Sigmoid colon (tissue), 7 donors: ENCODE data around the gene HTR1D. TPM values are rescaled to one million over a fixed set of nuclear protein-coding genes. Genes with fewer than 3 reads are reported as not detected.

Experiments used
- DNase-seq: peaks from one replicate; pipeline ENCODE4 v3.0.0-alpha.2; 2019
- H3K27ac ChIP-seq, 4 donors: fragments of 200-600 bp; sonication (generic); one replicate each; pipeline ENCODE4 v1.5.1; 2016 to 2019; ENCODE audit warnings: mild to moderate bottlenecking in 1 of 4
- H3K27me3 ChIP-seq, 3 donors: fragments of 200-600 bp; sonication (generic); one replicate each; pipeline ENCODE4 v1.5.1; 2019; ENCODE audit warnings: mild to moderate bottlenecking in 1 of 3
- H3K36me3 ChIP-seq, 4 donors: fragments of 200-600 bp; sonication (generic); one replicate each; pipeline ENCODE4 v1.5.1; 2016 to 2019
- H3K4me1 ChIP-seq, 4 donors: fragments of 200-600 bp; sonication (generic); one replicate each; pipeline ENCODE4 v1.5.1; 2017 to 2019
- H3K4me3 ChIP-seq, 4 donors: fragments of 200-600 bp; sonication (generic); one replicate each; pipeline ENCODE4 v1.5.1; 2017 to 2019; ENCODE audit warnings: mild to moderate bottlenecking in 2 of 4, moderate library complexity in 1 of 4
- H3K9me3 ChIP-seq, 4 donors: fragments of 200-600 bp in 3 of 4; sonication (generic) in 3 of 4; one replicate each; pipeline versions ENCODE4 v1.5.1 to v1.6.1; 2013 to 2019
- CTCF ChIP-seq, 4 experiments: fragments of 450-650 bp in 3 of 4; fragments of 200-600 bp in 1 of 4; IDR thresholded peaks; one replicate each; pipeline ENCODE4 v1.5.1; 2016 to 2019; ENCODE audit warnings: antibody characterized with exemption in 4 of 4, mild to moderate bottlenecking in 3 of 4, moderate library complexity in 2 of 4
- EP300 ChIP-seq, 4 donors: sonication (generic); formaldehyde crosslinking; IDR thresholded peaks; one replicate each; pipeline ENCODE4 v1.6.1; 2017; ENCODE audit warnings: antibody characterized with exemption in 4 of 4
- POLR2A ChIP-seq, 2 donors: fragments of 450-650 bp; IDR thresholded peaks; one replicate each; pipeline ENCODE4 v1.6.1; 2016; ENCODE audit warnings: antibody characterized with exemption in 2 of 2, mild to moderate bottlenecking in 2 of 2, moderate library complexity in 2 of 2
- POLR2AphosphoS5 ChIP-seq, 4 donors: sonication (generic); formaldehyde crosslinking; IDR thresholded peaks; one replicate each; pipeline ENCODE4 v1.6.1; 2017; ENCODE audit warnings: antibody characterized with exemption in 4 of 4
- WGBS, 2 donors: extraction: QIAGEN DNeasy Blood & Tissue Kit; methylation state at CpG; one replicate each; pipeline ENCODE4 v1.1.7; 2013; 5-methylcytosine and 5-hydroxymethylcytosine counted together
- intact Hi-C: fragments of 100-400 bp; cut with DNase I; formaldehyde crosslinking; loops from one replicate; pipeline ENCODE4 v1.15.1; 2023
- polyA plus RNA-seq, 3 donors: library from polyadenylated mRNA; stranded (reverse); fragments of 200-250 nt; gene quantifications; one replicate each; pipeline ENCODE4 v1.2.3, GENCODE V29; 2013
- total RNA-seq, 4 donors: library from RNA; depleted of rRNA; stranded (reverse); fragments of >200 nt; gene quantifications; one replicate each; pipeline ENCODE4 v1.1.0, GENCODE V29; 2016
- donor health status: healthy with polysubstance abuse.
- donor health status: Bipolar disorder and iron deficiency.
- donor health status: healthy.

Gene HTR1D
- total and polyA plus RNA-seq, 7 donors: 0.13 to 0.46 TPM; not detected in 5

GRCh38 chr1:23177438-23178380, 39.6 kb downstream of the HTR1D start:
- peak overlapping the region; percentile 42 to 64 (median 56) for H3K4me3 ChIP-seq
- no peak for TF ChIP-seq POLR2A (IDR thresholded peaks at IDR 0.05)
- TF ChIP-seq POLR2AphosphoS5 (IDR thresholded peaks at IDR 0.05): peak; percentile 15 to 74 (median 52)
- peak in 2 of 4 experiments; percentile 17 to 40 for TF ChIP-seq CTCF (IDR thresholded peaks at IDR 0.05)
- intact Hi-C loops: loop anchor here (1.0 to 10.0 kb wide), 3 partner anchors 9 to 380 kb away; partner anchors contain the start of genes ID3 and LUZP1

GRCh38 chr1:23177031-23177430, 40.3 kb downstream of the HTR1D start:
- Histone ChIP-seq H3K4me3 (peak overlapping the region; percentile 42 to 64 (median 56)), H3K27ac (peak overlapping the region; percentile 84 to 93 (median 90)), H3K36me3 (no peaks in the 10 kb centered on the region), H3K9me3 (no peaks in the 10 kb centered on the region), H3K27me3 (no peaks in the 10 kb centered on the region), H3K4me1 (peaks cover 0 to 21% (median 17%) of the 10 kb centered on the region in 4 donors)
- DNase-seq: no peak
- WGBS, 2 donors: 48 to 49% methylated on average over 10 of the region's 10 CpGs
- intact Hi-C loops: loop anchor here (1.0 to 10.0 kb wide), 3 partner anchors 9 to 380 kb away; partner anchors contain the start of genes ID3 and LUZP1
- no peak for TF ChIP-seq EP300 (IDR thresholded peaks at IDR 0.05)
- no peak for TF ChIP-seq POLR2AphosphoS5 (IDR thresholded peaks at IDR 0.05)
- no peak for TF ChIP-seq CTCF (IDR thresholded peaks at IDR 0.05)
- no peak for TF ChIP-seq POLR2A (IDR thresholded peaks at IDR 0.05)

More at GRCh38 chr1:23177438-23178380, 39.6 kb downstream of the HTR1D start:
- DNase-seq: peak; percentile 91
- peak overlapping the region; percentile 84 to 93 (median 90) for H3K27ac ChIP-seq
- peaks cover 0 to 21% (median 17%) of the 10 kb centered on the region in 4 donors for H3K4me1 ChIP-seq
- no peaks in the 10 kb centered on the region for H3K36me3 ChIP-seq
- 1 to 2% methylated on average over 62 of the region's 62 CpGs for WGBS, 2 donors
- no peaks in the 10 kb centered on the region for H3K27me3 ChIP-seq
- no peaks in the 10 kb centered on the region for H3K9me3 ChIP-seq

- H3K4me3 ChIP-seq: no peak overlapping the region
- WGBS, 2 donors: 17 to 50% methylated on average over 1 of the region's 1 CpG
- intact Hi-C loops: loop anchor here (5.0 to 10.0 kb wide), 2 partner anchors 230 to 383 kb away; partner anchors contain the start of gene ID3
- no peaks in the 10 kb centered on the region for H3K36me3 ChIP-seq
- no peak for DNase-seq
- peaks cover 0 to 34% (median 26%) of the 10 kb centered on the region in 4 donors for H3K4me1 ChIP-seq
- H3K9me3 ChIP-seq: no peaks in the 10 kb centered on the region
- no peak for TF ChIP-seq CTCF (IDR thresholded peaks at IDR 0.05)
- TF ChIP-seq POLR2A (IDR thresholded peaks at IDR 0.05): no peak
- TF ChIP-seq EP300 (IDR thresholded peaks at IDR 0.05): no peak
- no peak for TF ChIP-seq POLR2AphosphoS5 (IDR thresholded peaks at IDR 0.05)
- peak overlapping the region in 1 of 4 donors; percentile 17 for H3K27ac ChIP-seq
- no peaks in the 10 kb centered on the region for H3K27me3 ChIP-seq
These were observed 42.7 kb downstream of the HTR1D start for GRCh38 chr1:23174426-23175110.

GRCh38 chr1:23171181-23171755, 46.0 kb downstream of the HTR1D start:
- no peak for DNase-seq
- Histone ChIP-seq H3K4me1 (peaks cover 0 to 34% (median 24%) of the 10 kb centered on the region in 4 donors), H3K27me3 (no peaks in the 10 kb centered on the region), H3K27ac (peak overlapping the region; percentile 1 to 56 (median 44)), H3K4me3 (no peak overlapping the region), H3K9me3 (no peaks in the 10 kb centered on the region), H3K36me3 (no peaks in the 10 kb centered on the region)
- WGBS, 2 donors: 66 to 80% methylated on average over 4 of the region's 4 CpGs
- intact Hi-C loops: loop anchor here (10.0 kb wide), 1 partner anchor 234 kb away; no protein-coding TSS in a partner anchor
- TF ChIP-seq POLR2A (IDR thresholded peaks at IDR 0.05) (no peak), EP300 (IDR thresholded peaks at IDR 0.05) (no peak), POLR2AphosphoS5 (IDR thresholded peaks at IDR 0.05) (no peak), CTCF (IDR thresholded peaks at IDR 0.05) (no peak)
